ENCODE measurements around the gene PPP1R10. TPM values are rescaled to one million over a fixed set of nuclear protein-coding genes. Genes with fewer than 3 reads are reported as not detected.

The PPP1R10 gene
- total RNA-seq, 1 donor from 2014 or later: 138 TPM

DNA sequence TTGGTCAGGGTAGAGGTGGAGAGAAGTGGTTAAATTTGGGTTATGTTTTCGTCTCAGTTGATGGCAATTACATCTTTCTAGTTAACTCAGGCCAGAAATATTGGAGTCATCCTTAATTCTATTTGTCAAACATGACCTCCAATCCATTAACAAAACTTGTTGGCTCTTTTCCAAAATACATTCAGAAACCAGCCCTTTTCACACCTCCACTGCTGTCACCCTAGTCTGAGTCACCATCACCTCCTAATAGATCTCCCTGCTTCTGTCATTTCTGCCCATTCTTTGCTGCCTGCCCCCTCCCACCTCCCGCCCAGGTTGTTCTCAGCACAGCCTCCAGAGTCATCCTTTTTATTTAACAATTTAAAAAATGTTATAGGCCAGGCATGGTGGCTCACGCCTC is 48.8 kb downstream of the PPP1R10 start:
- peaks cover 2% of the 10 kb centered on the region for H3K36me3 Mint-ChIP-seq (ENCODE audit: low read depth)
- no peak overlapping the region for H3K27ac Mint-ChIP-seq (ENCODE audit: unreplicated experiment)
- DNase-seq (ENCODE audit: low read depth, low spot score): no peak
- no peaks in the 10 kb centered on the region for H3K9me3 Mint-ChIP-seq
- H3K27me3 Mint-ChIP-seq (ENCODE audit: low read depth): peaks cover 21% of the 10 kb centered on the region
- TF ChIP-seq, protein P1, sequence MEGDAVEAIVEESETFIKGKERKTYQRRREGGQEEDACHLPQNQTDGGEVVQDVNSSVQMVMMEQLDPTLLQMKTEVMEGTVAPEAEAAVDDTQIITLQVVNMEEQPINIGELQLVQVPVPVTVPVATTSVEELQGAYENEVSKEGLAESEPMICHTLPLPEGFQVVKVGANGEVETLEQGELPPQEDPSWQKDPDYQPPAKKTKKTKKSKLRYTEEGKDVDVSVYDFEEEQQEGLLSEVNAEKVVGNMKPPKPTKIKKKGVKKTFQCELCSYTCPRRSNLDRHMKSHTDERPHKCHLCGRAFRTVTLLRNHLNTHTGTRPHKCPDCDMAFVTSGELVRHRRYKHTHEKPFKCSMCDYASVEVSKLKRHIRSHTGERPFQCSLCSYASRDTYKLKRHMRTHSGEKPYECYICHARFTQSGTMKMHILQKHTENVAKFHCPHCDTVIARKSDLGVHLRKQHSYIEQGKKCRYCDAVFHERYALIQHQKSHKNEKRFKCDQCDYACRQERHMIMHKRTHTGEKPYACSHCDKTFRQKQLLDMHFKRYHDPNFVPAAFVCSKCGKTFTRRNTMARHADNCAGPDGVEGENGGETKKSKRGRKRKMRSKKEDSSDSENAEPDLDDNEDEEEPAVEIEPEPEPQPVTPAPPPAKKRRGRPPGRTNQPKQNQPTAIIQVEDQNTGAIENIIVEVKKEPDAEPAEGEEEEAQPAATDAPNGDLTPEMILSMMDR (conservative IDR thresholded peaks at IDR 0.05): no peak
- H3K4me3 Mint-ChIP-seq: peak overlapping the region; percentile 71
- H3K4me1 Mint-ChIP-seq: peaks cover 29% of the 10 kb centered on the region

DNA sequence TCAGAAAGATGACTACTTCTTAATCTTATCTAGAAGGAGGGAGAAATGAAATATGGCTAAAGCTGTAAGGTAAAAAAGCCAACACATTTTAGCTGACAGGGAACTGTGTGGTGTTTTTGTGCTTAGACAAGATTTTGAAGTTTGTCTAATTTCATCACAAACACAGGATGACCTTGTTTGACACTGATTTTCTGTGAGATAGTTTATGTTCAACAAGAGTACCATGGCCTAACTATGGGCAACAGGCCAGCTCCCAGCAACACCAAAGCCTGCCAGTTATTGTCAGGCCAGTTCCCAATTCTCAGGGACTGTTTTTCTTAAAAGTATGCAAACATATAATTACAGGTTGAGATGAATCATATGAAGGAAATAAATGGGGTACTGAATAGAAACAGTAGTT is 51.3 kb downstream of the PPP1R10 start:
- peak overlapping the region; percentile 78 for H3K27ac Mint-ChIP-seq (ENCODE audit: unreplicated experiment)
- H3K4me3 Mint-ChIP-seq: peak overlapping the region; percentile 40
- H3K27me3 Mint-ChIP-seq (ENCODE audit: low read depth): peaks cover 17% of the 10 kb centered on the region
- TF ChIP-seq, protein P1 (conservative IDR thresholded peaks at IDR 0.05): no peak
- peaks cover 13% of the 10 kb centered on the region for H3K36me3 Mint-ChIP-seq (ENCODE audit: low read depth)
- no peaks in the 10 kb centered on the region for H3K9me3 Mint-ChIP-seq
- peaks cover 8% of the 10 kb centered on the region for H3K4me1 Mint-ChIP-seq
- no peak for DNase-seq (ENCODE audit: low read depth, low spot score)

DNA sequence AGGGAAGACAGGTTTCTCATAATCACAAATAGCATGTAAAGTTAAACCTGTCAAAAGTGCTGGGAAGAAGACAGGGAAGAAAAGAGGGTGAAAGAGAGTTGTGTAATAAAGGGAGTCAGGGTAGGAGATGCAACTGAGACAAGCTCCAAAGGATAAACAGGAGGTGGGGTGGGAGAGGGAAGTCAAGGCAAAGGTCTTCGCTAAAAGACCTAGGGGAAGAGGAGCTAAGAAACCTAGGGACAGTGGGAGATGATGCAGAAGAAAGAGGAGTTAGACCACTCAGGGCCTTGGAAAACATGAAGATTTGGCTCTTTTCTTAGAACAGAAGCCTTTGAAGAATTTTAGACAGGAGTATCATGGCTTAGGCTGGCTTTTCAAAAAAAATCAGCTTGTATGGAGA is 52.9 kb downstream of the PPP1R10 start:
- no peak for DNase-seq (ENCODE audit: low read depth, low spot score)
- Mint-ChIP-seq H3K4me3 (peak overlapping the region; percentile 31), H3K4me1 (no peaks in the 10 kb centered on the region), H3K36me3 (ENCODE audit: low read depth) (peaks cover 13% of the 10 kb centered on the region), H3K27me3 (ENCODE audit: low read depth) (peaks cover 3% of the 10 kb centered on the region), H3K9me3 (no peaks in the 10 kb centered on the region), H3K27ac (ENCODE audit: unreplicated experiment) (no peak overlapping the region)
- TF ChIP-seq, protein P1 (conservative IDR thresholded peaks at IDR 0.05): no peak

DNA sequence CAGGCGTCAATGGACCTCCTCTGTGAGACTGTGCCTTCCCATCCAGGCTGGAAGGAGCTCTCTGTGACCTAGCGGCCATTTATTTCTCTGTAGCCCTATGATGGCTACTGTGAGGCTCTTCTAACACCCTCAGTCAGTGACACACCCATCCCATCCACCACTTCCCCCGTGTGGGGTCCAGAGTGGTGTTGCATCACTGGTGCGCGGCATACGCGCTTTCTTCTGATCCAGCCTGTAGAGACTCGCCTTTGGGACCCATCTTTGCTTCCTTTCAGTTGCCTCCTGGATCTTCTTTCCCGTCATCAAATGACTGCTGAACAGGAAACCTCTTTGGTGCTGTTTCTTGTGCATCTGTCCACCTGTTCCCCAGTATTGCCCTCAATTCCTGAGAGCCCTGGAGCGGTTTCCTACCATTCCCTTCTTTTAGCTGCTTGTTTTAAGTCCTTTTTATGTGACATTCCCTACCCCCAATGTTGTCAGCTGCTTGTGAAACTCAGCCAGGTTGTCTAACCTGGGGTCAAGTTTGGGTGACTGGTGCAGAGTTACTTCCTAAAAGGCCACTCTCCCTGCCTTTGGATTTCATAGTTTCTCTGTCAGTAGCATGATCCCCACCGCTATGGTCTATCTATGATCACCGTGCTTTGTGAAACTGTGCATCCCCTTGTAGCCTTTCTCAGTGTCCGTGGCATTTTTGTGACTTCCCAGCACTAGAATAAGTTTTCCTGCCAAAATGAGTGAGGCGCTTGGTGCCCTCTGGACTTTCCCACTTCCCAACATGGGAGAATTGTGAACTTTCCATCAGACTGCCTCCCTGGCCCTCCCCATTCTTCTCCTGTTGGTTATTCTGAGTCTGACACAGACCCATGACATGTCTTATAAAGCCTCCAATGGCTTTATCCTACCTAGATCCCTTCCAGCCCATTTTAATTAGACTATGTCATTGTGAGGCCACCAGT is 54.3 kb downstream of the PPP1R10 start:
- DNase-seq (ENCODE audit: low read depth, low spot score): no peak
- H3K27me3 Mint-ChIP-seq (ENCODE audit: low read depth): peaks cover 3% of the 10 kb centered on the region
- no peak overlapping the region for H3K27ac Mint-ChIP-seq (ENCODE audit: unreplicated experiment)
- peaks cover 8% of the 10 kb centered on the region for H3K4me1 Mint-ChIP-seq
- H3K4me3 Mint-ChIP-seq: peak overlapping the region; percentile 47
- no peaks in the 10 kb centered on the region for H3K9me3 Mint-ChIP-seq
- H3K36me3 Mint-ChIP-seq (ENCODE audit: low read depth): peaks cover 13% of the 10 kb centered on the region
- TF ChIP-seq, protein P1 (conservative IDR thresholded peaks at IDR 0.05): no peak

DNA sequence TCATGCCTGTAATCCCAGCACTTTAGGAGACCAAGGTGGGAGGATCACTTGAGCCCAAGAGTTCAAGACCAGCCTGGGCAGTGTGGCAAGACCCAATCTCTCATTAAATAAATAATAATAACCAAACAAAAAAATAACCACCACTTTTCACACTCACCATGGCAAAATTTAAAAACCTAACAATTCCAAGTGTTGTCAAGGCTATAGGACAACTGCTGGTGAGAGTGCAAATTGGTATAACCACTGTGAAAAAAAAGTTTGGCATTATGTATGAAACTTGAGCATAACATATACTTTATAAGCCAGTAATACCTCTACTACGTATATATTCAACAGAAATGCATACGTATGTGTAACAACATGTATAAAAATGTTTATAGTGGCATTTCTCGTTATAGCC is 56.1 kb downstream of the PPP1R10 start:
- Mint-ChIP-seq H3K9me3 (no peaks in the 10 kb centered on the region), H3K4me1 (peaks cover 20% of the 10 kb centered on the region), H3K36me3 (ENCODE audit: low read depth) (peaks cover 15% of the 10 kb centered on the region), H3K27ac (ENCODE audit: unreplicated experiment) (no peak overlapping the region), H3K4me3 (peak overlapping the region; percentile 50), H3K27me3 (ENCODE audit: low read depth) (no peaks in the 10 kb centered on the region)
- no peak for DNase-seq (ENCODE audit: low read depth, low spot score)
- TF ChIP-seq, protein P1 (conservative IDR thresholded peaks at IDR 0.05): no peak
